Measurements from ENCODE around the gene ATRN. TPM values are rescaled to one million over a fixed set of nuclear protein-coding genes. Genes with fewer than 3 reads are reported as not detected.
"Not testable (repeated sequence)": the region's sequence is repeated elsewhere in the genome, so short reads cannot be mapped to it uniquely, and the experiment has no call there.

ATRN gene
- total RNA-seq, 6 experiments from 2014 or later: 46.9 to 82.1 (median 59.1) TPM

DNA sequence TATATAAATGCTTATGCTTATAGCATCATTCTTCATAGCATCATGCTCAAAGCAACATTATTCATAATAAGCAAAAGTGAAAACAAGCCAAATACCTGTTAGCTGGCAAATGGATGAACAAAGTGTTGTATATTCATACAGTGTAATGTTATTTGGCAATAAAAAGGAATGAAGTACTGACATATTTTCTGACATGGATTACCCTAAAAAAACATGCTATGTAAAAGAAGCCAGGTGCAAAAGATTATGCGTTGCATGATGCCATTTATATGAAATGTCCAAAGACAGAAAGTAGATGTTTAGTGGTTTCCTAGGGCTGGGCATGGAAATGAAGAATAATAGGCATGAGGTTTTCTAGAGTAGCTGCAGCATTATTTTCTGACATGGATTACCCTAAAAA lies 115.3 kb downstream of the ATRN start:
- H3K9me3 ChIP-seq: no peaks in the 10 kb centered on the region
- intact Hi-C loops (cut with DNase I): no loop called here
- 100% methylated on average over 1 of the region's 1 CpG for WGBS (ENCODE audit: insufficient coverage, low coverage, low lambda C conversion rate, missing lambda C conversion rate)
- H3K27me3 ChIP-seq: no peaks in the 10 kb centered on the region
- DNase-seq (no peak), ATAC-seq (no peak)
- peaks cover 0 to 64% (median 28%) of the 10 kb centered on the region in 4 donors for H3K36me3 ChIP-seq
- TF ChIP-seq, protein P1, sequence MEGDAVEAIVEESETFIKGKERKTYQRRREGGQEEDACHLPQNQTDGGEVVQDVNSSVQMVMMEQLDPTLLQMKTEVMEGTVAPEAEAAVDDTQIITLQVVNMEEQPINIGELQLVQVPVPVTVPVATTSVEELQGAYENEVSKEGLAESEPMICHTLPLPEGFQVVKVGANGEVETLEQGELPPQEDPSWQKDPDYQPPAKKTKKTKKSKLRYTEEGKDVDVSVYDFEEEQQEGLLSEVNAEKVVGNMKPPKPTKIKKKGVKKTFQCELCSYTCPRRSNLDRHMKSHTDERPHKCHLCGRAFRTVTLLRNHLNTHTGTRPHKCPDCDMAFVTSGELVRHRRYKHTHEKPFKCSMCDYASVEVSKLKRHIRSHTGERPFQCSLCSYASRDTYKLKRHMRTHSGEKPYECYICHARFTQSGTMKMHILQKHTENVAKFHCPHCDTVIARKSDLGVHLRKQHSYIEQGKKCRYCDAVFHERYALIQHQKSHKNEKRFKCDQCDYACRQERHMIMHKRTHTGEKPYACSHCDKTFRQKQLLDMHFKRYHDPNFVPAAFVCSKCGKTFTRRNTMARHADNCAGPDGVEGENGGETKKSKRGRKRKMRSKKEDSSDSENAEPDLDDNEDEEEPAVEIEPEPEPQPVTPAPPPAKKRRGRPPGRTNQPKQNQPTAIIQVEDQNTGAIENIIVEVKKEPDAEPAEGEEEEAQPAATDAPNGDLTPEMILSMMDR (IDR thresholded peaks at IDR 0.05): no peak
- no peak for TF ChIP-seq POLR2A (IDR thresholded peaks at IDR 0.05)
- H3K27ac ChIP-seq: no peak overlapping the region
- no peak overlapping the region for H3K4me3 ChIP-seq
- H3K4me1 ChIP-seq: no peaks in the 10 kb centered on the region

- Histone ChIP-seq H3K27ac (no peak overlapping the region), H3K36me3 (peaks cover 0 to 73% (median 33%) of the 10 kb centered on the region in 4 donors), H3K27me3 (no peaks in the 10 kb centered on the region), H3K4me3 (no peak overlapping the region), H3K9me3 (no peaks in the 10 kb centered on the region), H3K4me1 (no peaks in the 10 kb centered on the region)
- TF ChIP-seq, protein P1 (IDR thresholded peaks at IDR 0.05): no peak
- TF ChIP-seq POLR2A (IDR thresholded peaks at IDR 0.05): no peak
- 100% methylated on average over 1 of the region's 1 CpG for WGBS (ENCODE audit: insufficient coverage, low coverage, low lambda C conversion rate, missing lambda C conversion rate)
- intact Hi-C loops (cut with DNase I): no loop called here
- ATAC-seq (no peak), DNase-seq (no peak)
Observed at GRCh38 chr20:3590164-3590563, 119.3 kb downstream of the ATRN start.

DNA sequence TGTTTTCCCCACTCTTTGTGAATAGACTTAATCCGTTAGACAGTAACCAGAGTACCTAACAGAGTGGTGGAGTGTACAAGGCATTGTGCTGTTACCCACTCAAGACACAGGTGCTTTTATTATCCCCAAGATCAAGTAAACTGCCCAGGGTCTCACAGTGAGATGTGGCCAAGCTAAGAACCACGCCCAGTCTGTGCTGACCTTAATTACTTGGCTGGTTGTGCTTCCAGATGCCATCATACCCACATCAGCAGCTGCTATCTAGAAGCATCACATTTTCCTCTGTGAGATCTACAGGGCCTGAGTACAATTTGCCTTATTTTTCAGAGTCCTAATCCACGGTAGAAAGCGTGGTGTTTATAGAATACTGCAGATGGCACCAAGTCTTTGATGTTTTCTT lies 122.1 kb downstream of the ATRN start:
- no peak overlapping the region for H3K27ac ChIP-seq
- TF ChIP-seq, protein P1 (IDR thresholded peaks at IDR 0.05): no peak
- no peak for TF ChIP-seq POLR2A (IDR thresholded peaks at IDR 0.05)
- no peak overlapping the region for H3K4me3 ChIP-seq
- 94% methylated on average over 4 of the region's 4 CpGs for WGBS (ENCODE audit: insufficient coverage, low coverage, low lambda C conversion rate, missing lambda C conversion rate)
- no peaks in the 10 kb centered on the region for H3K4me1 ChIP-seq
- intact Hi-C loops (cut with DNase I): no loop called here
- H3K27me3 ChIP-seq: no peaks in the 10 kb centered on the region
- DNase-seq (no peak), ATAC-seq (no peak)
- peaks cover 0 to 80% (median 45%) of the 10 kb centered on the region in 4 donors for H3K36me3 ChIP-seq
- H3K9me3 ChIP-seq: no peaks in the 10 kb centered on the region

GRCh38 chr20:3595541-3595940 lies 124.7 kb downstream of the ATRN start:
- no peaks in the 10 kb centered on the region for H3K4me1 ChIP-seq
- WGBS (ENCODE audit: insufficient coverage, low coverage, low lambda C conversion rate, missing lambda C conversion rate): 93% methylated on average over 4 of the region's 4 CpGs
- no peak overlapping the region for H3K27ac ChIP-seq
- ATAC-seq: no peak
- no peak overlapping the region for H3K4me3 ChIP-seq
- no peaks in the 10 kb centered on the region for H3K9me3 ChIP-seq
- intact Hi-C loops (cut with DNase I): no loop called here
- H3K27me3 ChIP-seq: no peaks in the 10 kb centered on the region
- peaks cover 0 to 98% (median 52%) of the 10 kb centered on the region in 4 donors for H3K36me3 ChIP-seq
- no peak for DNase-seq
- no peak for TF ChIP-seq POLR2A (IDR thresholded peaks at IDR 0.05)
- TF ChIP-seq, protein P1 (IDR thresholded peaks at IDR 0.05): no peak

- no peak for TF ChIP-seq POLR2A (IDR thresholded peaks at IDR 0.05)
- TF ChIP-seq, protein P1 (IDR thresholded peaks at IDR 0.05): no peak
- 79% methylated on average over 2 of the region's 2 CpGs for WGBS (ENCODE audit: insufficient coverage, low coverage, low lambda C conversion rate, missing lambda C conversion rate)
- Histone ChIP-seq H3K36me3 (peaks cover 0 to 59% (median 31%) of the 10 kb centered on the region in 4 donors), H3K4me3 (no peak overlapping the region), H3K4me1 (no peaks in the 10 kb centered on the region), H3K9me3 (no peaks in the 10 kb centered on the region), H3K27me3 (no peaks in the 10 kb centered on the region), H3K27ac (no peak overlapping the region)
- DNase-seq (no peak), ATAC-seq (no peak)
- intact Hi-C loops (cut with DNase I): no loop called here
Observed at GRCh38 chr20:3603108-3603507, 132.3 kb downstream of the ATRN start.

DNA sequence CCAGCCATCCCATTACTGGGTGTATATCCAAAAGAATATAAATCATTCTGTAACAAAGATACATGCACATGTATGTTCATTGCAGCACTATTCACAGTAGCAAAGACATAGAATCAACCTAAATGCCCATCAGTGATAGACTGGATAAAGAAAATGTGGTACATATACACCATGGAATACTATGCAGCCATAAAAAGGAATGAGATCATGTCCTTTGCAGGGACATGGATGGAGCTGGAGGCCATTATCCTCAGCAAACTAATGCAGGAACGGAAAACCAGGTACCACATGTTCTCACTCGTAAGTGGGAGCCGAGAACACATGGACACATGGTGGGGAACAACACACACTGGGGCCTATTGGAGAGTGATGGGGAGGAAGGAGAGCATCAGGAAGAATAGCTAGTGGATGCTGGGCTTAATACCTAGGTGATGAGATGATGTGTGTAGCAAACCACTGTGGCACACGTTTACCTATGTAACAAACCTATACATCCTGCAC lies 134.6 kb downstream of the ATRN start:
- H3K36me3 ChIP-seq: peaks cover 0 to 36% (median 22%) of the 10 kb centered on the region in 4 donors
- H3K27me3 ChIP-seq; H3K4me3 ChIP-seq; DNase-seq; H3K9me3 ChIP-seq; H3K27ac ChIP-seq; H3K4me1 ChIP-seq; intact Hi-C loops (cut with DNase I); ATAC-seq: not testable (repeated sequence)
- WGBS (ENCODE audit: insufficient coverage, low coverage, low lambda C conversion rate, missing lambda C conversion rate): 97% methylated on average over 4 of the region's 4 CpGs

All from right lobe of liver (tissue), 6 donors.